Esophagus squamous epithelium (tissue), 5 donors: ENCODE results near the gene TNFRSF11A. TPM values are rescaled to one million over a fixed set of nuclear protein-coding genes. Genes with fewer than 3 reads are reported as not detected.
A peak's percentile ranks its signal among the peaks of the same experiment; 100 is the strongest.

Source experiments
- DNase-seq: peaks from one replicate; lab custom pipeline; 2025; lab: John Stamatoyannopoulos, UW
- H3K27ac ChIP-seq, 4 donors: fragments of 200-600 bp; sonication (generic); one replicate each; pipeline ENCODE4 v1.5.1; 2016 to 2019; ENCODE audit warnings: mild to moderate bottlenecking in 1 of 4
- H3K27me3 ChIP-seq, 4 donors: fragments of 200-600 bp; sonication (generic); 1 replicate in 3 of 4; 2 replicates in 1 of 4; pipeline versions ENCODE4 v1.5.1 to v1.6.0; 2017 to 2021; ENCODE audit warnings: antibody characterized with exemption in 1 of 4
- H3K36me3 ChIP-seq, 3 donors: fragments of 200-600 bp; sonication (generic); one replicate each; pipeline ENCODE4 v1.5.1; 2016 to 2019
- H3K4me1 ChIP-seq, 3 donors: fragments of 200-600 bp; sonication (generic); one replicate each; pipeline ENCODE4 v1.5.1; 2017 to 2019
- H3K4me3 ChIP-seq, 4 donors: fragments of 200-600 bp; sonication (generic); 1 replicate in 3 of 4; 2 replicates in 1 of 4; pipeline ENCODE4 v1.5.1; 2016 to 2019; ENCODE audit warnings: mild to moderate bottlenecking in 2 of 4, moderate library complexity in 1 of 4
- H3K9me3 ChIP-seq, 3 donors: fragments of 200-600 bp; sonication (generic); one replicate each; pipeline ENCODE4 v1.5.1; 2016 to 2019
- CTCF ChIP-seq, 6 experiments: fragments of 450-650 bp in 4 of 6; fragments of 200-600 bp in 2 of 6; sonication (generic) in 2 of 6; IDR thresholded peaks; one replicate each; pipeline ENCODE4 v1.5.1; 2016 to 2019; ENCODE audit warnings: antibody characterized with exemption in 6 of 6, mild to moderate bottlenecking in 4 of 6, moderate library complexity in 4 of 6
- POLR2A ChIP-seq, 4 donors: fragments of 450-650 bp; IDR thresholded peaks; one replicate each; pipeline ENCODE4 v1.6.1; 2017; ENCODE audit warnings: antibody characterized with exemption in 4 of 4, mild to moderate bottlenecking in 4 of 4, moderate library complexity in 3 of 4
- WGBS, 2 donors: methylation state at CpG; one replicate each; pipeline ENCODE4 v1.1.5; 2018; 5-methylcytosine and 5-hydroxymethylcytosine counted together
- intact Hi-C: fragments of 100-400 bp; cut with DNase I; formaldehyde crosslinking; loops from one replicate; pipeline ENCODE4 v1.15.0; 2022
- total RNA-seq, 4 donors: library from RNA; depleted of rRNA; stranded (reverse); fragments of >200 nt; gene quantifications; one replicate each; pipeline ENCODE4 v1.1.0, GENCODE V29; 2016
- donor health status: DM: yes; HTN: yes; CAD: no.

Gene TNFRSF11A
- total RNA-seq, 4 donors from 2014 or later: 1.9 to 5.6 (median 3.6) TPM

DNA sequence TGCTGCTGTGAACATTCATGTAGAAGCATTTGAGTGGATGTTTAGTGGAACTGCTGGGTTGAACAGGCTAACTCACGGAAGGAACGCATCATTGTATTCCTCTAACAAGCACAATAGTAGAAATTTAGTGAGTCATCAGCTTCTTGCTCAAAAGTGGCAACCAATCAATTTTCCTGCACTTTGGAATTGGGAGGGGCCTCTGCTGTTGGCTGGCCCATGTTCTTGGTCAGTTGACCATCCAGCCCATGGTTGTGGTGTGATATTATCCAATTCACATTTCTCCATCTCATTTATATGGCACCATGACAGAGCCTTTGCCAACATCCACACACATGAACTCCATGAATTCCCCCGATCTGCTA, 95.0 kb downstream of the TNFRSF11A start:
- TF ChIP-seq POLR2A (IDR thresholded peaks at IDR 0.05) (no peak), CTCF (IDR thresholded peaks at IDR 0.05) (no peak)

GRCh38 chr18:62420513-62421209, 95.6 kb downstream of the TNFRSF11A start:
- intact Hi-C loops: no loop called here
- H3K4me3 ChIP-seq: peak overlapping the region in 3 of 4 donors; percentile 4 to 18 (median 15)
- peaks cover 0 to 45% (median 0%) of the 10 kb centered on the region in 4 donors for H3K27me3 ChIP-seq
- H3K4me1 ChIP-seq: peaks cover 0 to 24% (median 6%) of the 10 kb centered on the region in 3 donors
- no peak for DNase-seq
- peak overlapping the region; percentile 57 to 70 (median 61) for H3K27ac ChIP-seq
- H3K36me3 ChIP-seq: no peaks in the 10 kb centered on the region
- 10 to 19% methylated on average over 9 of the region's 9 CpGs for WGBS, 2 donors
- H3K9me3 ChIP-seq: no peaks in the 10 kb centered on the region
- TF ChIP-seq CTCF (IDR thresholded peaks at IDR 0.05) (no peak), POLR2A (IDR thresholded peaks at IDR 0.05) (no peak)

More for the DNA sequence above, 95.0 kb downstream of the TNFRSF11A start:
- 35 to 43% methylated on average over 3 of the region's 3 CpGs for WGBS, 2 donors
- Histone ChIP-seq H3K4me3 (peak overlapping the region in 1 of 4 donors; percentile 4), H3K4me1 (peaks cover 0 to 19% (median 6%) of the 10 kb centered on the region in 3 donors), H3K36me3 (no peaks in the 10 kb centered on the region), H3K27me3 (peaks cover 0 to 45% (median 0%) of the 10 kb centered on the region in 4 donors), H3K9me3 (no peaks in the 10 kb centered on the region), H3K27ac (peak overlapping the region in 3 of 4 donors; percentile 57 to 70 (median 60))
- no peak for DNase-seq
- intact Hi-C loops: no loop called here

DNA sequence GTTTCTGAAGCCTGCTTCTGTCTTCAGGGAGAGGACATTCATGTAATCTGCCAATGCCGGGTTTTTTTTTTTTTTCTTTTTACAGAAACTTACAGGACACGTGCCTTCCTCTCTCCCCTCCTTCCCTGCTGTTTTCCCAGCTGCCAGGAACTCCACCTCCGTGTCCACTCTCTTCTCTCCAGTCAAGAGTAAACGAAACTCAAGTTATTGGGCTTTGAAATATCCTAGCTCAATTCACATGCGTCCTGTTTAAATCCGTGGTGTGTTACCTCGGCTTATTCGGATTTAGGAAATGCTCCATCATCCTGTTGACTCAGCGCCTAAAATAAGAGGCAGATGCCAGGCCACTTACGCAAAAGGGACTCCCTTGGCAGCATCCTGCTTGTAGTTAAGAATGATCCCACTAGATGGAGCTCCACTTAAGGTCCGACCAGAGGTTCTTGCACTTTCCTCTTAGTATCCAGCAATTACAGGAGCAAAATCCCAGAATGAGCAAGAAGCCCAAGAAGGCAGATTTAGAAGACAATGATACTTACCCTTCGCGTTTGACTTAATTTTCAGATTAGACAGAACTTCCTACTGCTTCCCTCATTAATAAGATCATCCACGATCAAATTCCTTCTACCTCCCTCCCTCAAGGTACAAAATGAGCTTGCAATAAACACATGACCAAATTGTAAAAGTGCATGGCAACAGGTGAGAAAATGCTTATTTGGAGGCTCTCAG, 100.5 kb downstream of the TNFRSF11A start:
- Histone ChIP-seq H3K27ac (peak overlapping the region; percentile 43 to 82 (median 73)), H3K27me3 (peaks cover 0 to 66% (median 0%) of the 10 kb centered on the region in 4 donors), H3K36me3 (no peaks in the 10 kb centered on the region), H3K4me1 (peaks cover 0 to 22% (median 3%) of the 10 kb centered on the region in 3 donors), H3K4me3 (peak overlapping the region in 3 of 4 donors; percentile 32 to 41 (median 33)), H3K9me3 (no peaks in the 10 kb centered on the region)
- intact Hi-C loops: loop anchor here (5.0 kb wide), 1 partner anchor 157 kb away; no protein-coding TSS in a partner anchor
- no peak for DNase-seq
- 5 to 8% methylated on average over 12 to 14 of the region's 14 CpGs for WGBS, 2 donors
- TF ChIP-seq POLR2A (IDR thresholded peaks at IDR 0.05) (no peak), CTCF (IDR thresholded peaks at IDR 0.05) (peak in 5 of 6 experiments; percentile 80 to 92 (median 91))

- intact Hi-C loops: loop anchor here (5.0 kb wide), 1 partner anchor 156 kb away; no protein-coding TSS in a partner anchor
- DNase-seq: no peak
- WGBS, 2 donors: 50 to 70% methylated on average over 3 of the region's 3 CpGs
- Histone ChIP-seq H3K9me3 (no peaks in the 10 kb centered on the region), H3K27me3 (peaks cover 0 to 71% (median 0%) of the 10 kb centered on the region in 4 donors), H3K27ac (peak overlapping the region in 1 of 4 donors; percentile 31), H3K4me3 (no peak overlapping the region), H3K36me3 (no peaks in the 10 kb centered on the region), H3K4me1 (peaks cover 0 to 17% (median 3%) of the 10 kb centered on the region in 3 donors)
- TF ChIP-seq POLR2A (IDR thresholded peaks at IDR 0.05) (no peak), CTCF (IDR thresholded peaks at IDR 0.05) (no peak)
Observed at GRCh38 chr18:62426191-62426488, 101.0 kb downstream of the TNFRSF11A start.

- H3K4me3 ChIP-seq: no peak overlapping the region
- no peaks in the 10 kb centered on the region for H3K36me3 ChIP-seq
- intact Hi-C loops: no loop called here
- TF ChIP-seq CTCF (IDR thresholded peaks at IDR 0.05): no peak
- no peak for TF ChIP-seq POLR2A (IDR thresholded peaks at IDR 0.05)
- peaks cover 0 to 29% (median 5%) of the 10 kb centered on the region in 3 donors for H3K4me1 ChIP-seq
- H3K27ac ChIP-seq: no peak overlapping the region
- 66 to 79% methylated on average over 4 of the region's 4 CpGs for WGBS, 2 donors
- H3K27me3 ChIP-seq: peaks cover 0 to 47% (median 0%) of the 10 kb centered on the region in 4 donors
- no peaks in the 10 kb centered on the region for H3K9me3 ChIP-seq
- DNase-seq: no peak
Observed at GRCh38 chr18:62432176-62432575, 107.1 kb downstream of the TNFRSF11A start.
